VCaP (cell line): ENCODE data around the gene CDCA3.
A peak's percentile ranks its signal among the peaks of the same experiment; 100 is the strongest.

Source experiments
- H3K27ac ChIP-seq: fragments of 450-650 bp; 2 replicates; pipeline ENCODE4 v1.5.1; 2017
- TF ChIP-seq, protein P1 (sequence below): fragments of 450-650 bp; conservative IDR thresholded peaks from 2 replicates; pipeline ENCODE4 v1.5.1; 2017; ENCODE audit warnings: mild to moderate bottlenecking, moderate library complexity

Gene CDCA3

DNA sequence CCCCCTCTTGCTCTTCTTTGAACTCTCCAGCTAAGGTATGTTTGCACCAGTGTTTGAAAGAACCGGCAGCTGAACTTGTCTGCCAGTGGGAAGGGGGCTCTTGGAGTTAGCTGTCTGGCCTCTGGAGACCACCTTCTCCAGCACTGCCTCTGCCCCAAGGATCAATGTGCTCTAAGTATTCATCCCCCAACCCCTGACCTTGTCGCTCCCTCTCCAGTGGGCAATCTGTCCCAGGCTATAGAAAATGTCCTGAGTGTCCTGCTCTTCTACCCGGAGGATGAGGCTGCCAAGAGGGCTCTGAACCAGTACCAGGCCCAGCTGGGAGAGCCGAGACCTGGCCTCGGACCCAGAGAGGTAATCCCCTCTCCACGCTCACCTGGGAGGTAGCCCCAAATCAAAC lies 20.1 kb downstream of the CDCA3 start:
- TF ChIP-seq, protein P1, sequence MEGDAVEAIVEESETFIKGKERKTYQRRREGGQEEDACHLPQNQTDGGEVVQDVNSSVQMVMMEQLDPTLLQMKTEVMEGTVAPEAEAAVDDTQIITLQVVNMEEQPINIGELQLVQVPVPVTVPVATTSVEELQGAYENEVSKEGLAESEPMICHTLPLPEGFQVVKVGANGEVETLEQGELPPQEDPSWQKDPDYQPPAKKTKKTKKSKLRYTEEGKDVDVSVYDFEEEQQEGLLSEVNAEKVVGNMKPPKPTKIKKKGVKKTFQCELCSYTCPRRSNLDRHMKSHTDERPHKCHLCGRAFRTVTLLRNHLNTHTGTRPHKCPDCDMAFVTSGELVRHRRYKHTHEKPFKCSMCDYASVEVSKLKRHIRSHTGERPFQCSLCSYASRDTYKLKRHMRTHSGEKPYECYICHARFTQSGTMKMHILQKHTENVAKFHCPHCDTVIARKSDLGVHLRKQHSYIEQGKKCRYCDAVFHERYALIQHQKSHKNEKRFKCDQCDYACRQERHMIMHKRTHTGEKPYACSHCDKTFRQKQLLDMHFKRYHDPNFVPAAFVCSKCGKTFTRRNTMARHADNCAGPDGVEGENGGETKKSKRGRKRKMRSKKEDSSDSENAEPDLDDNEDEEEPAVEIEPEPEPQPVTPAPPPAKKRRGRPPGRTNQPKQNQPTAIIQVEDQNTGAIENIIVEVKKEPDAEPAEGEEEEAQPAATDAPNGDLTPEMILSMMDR = no peak
- no peak overlapping the region for H3K27ac ChIP-seq

- no peak overlapping the region for H3K27ac ChIP-seq
- TF ChIP-seq, protein P1 = no peak
These were observed 20.7 kb downstream of the CDCA3 start for GRCh38 chr12:6830286-6830890.

DNA sequence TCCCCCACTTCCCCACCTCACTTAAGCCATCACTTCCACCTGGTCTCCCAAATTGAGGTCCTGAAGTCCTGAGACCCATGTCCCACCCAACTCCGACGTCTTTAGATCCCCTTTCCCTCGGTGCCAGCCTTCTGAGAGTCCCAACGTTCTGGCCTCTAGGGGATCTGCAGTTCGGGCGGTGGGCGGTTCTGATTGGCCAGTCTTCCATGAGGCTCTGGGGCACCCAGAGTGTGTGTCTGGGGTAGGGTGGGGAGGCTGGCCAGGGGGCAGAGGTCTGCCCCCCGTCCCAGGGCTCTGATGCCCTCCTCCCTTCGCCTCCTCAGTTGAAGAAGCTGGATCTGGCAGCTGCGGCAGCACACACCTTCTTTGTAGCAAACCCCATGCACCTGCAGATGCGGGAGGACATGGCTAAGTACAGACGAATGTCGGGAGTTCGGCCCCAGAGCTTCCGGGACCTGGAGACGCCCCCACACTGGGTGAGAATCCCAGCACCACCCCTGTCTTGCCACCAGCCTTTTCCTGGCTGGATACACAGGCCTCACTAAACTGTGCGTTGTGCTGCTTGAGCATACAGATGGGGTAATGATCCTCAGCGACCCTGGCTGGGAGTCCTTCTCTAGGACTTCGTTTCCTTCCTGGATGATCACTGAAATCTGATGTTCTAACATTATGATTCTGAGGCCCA lies 21.4 kb downstream of the CDCA3 start:
- TF ChIP-seq, protein P1 = no peak
- no peak overlapping the region for H3K27ac ChIP-seq

GRCh38 chr12:6828781-6829535 lies 22.1 kb downstream of the CDCA3 start:
- H3K27ac ChIP-seq = peak overlapping the region; percentile 74; the same call in 1 of the 2 replicates

DNA sequence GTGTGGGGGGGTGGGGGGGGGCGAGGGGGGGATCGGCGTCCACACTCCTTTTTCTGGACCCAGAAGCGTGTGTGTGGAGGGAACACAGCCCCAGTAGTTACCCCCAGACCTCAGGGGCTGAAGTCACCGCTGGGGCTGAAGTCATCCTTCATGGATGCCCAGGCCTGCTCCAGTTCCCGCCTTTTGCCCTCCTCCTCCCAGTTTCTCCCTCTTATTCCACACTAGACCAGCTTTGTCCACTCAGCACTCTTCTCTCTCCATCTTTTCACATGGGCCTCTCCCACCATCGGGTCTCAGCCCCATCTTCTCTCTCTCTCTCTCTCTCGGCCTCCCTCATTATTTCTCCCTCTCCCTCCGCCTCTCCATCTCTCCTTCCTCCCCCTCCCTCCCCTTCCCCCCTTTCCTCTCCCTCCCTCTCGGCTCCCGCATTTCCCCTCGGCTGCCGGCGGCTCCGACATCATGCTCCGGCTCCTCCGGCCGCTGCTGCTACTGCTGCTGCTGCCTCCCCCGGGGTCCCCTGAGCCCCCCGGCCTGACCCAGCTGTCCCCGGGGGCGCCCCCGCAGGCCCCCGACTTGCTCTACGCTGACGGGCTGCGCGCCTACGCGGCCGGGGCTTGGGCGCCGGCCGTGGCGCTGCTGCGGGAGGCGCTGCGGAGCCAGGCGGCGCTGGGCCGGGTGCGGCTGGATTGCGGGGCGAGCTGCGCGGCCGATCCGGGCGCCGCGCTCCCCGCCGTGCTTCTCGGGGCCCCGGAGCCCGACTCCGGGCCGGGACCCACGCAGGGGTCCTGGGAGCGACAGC lies 22.9 kb downstream of the CDCA3 start, which contains the start of gene P3H3:
Gene P3H3 (plus strand): TSS at position 426 of the 799 bp plus-strand sequence. CDS start 34 bp downstream, at position 460.
- TF ChIP-seq, protein P1 = peak; percentile 61
- peak within 1 kb of the TSS; percentile 74 for H3K27ac ChIP-seq

More at GRCh38 chr12:6828781-6829535, 22.1 kb downstream of the CDCA3 start:
- TF ChIP-seq, protein P1 = peak; percentile 22

DNA sequence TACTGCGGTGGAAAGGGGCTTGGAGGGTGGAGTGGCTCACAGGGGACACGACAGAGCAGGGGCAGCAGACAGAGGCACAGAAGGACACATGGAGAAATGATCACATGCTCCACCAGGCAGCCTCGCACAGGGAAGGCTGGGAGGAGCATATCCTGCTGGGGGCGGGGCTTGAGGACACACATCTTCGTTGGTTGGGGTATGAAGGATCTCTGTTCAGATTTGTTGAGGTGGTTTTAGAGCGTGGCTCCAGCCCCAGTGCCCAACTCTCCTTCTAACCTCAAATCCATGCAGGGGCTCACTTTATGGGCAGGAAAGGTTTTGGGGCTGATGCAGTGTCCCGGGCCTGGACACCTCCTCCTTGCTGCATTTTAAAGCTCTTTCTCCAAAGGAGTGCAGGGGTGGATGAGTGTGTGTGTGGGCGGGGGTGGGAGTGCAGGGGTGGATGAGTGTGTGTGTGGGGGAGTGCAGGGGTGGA lies 23.6 kb downstream of the CDCA3 start:
- peak overlapping the region; percentile 70 for H3K27ac ChIP-seq
- TF ChIP-seq, protein P1 = no peak
